IMR-90 (cell line): ENCODE results near the gene DHRS13. TPM values are rescaled to one million over a fixed set of nuclear protein-coding genes. Genes with fewer than 3 reads are reported as not detected.
A peak's percentile ranks its signal among the peaks of the same experiment; 100 is the strongest.

Experiments used
- ATAC-seq: fragments of 200-7000 bp; cut with Tn5 transposase; 2 replicates; pipeline ENCODE4 v1.9.1; 2020; ENCODE audit warnings: low read depth, mild to moderate bottlenecking, moderate library complexity
- BruUV-seq: library from RNA; stranded (reverse); fragments of 400-500 nt; replicated peaks from 2 replicates; lab custom pipeline; 2021; lab: Mats Ljungman, UMichigan
- CTCF ChIA-PET: fragments of 300-600 bp; formaldehyde crosslinking; extraction: SDS; loops from one replicate; lab custom pipeline; 2021; ENCODE audit warnings: antibody characterized with exemption; lab: Yijun Ruan, JAX
- POLR2A ChIA-PET: fragments of 300-600 bp; sonication (Branson Sonifier 250); formaldehyde crosslinking; loops from one replicate; lab custom pipeline; 2022; ENCODE audit warnings: antibody characterized with exemption; ENCODE audit not compliant: unreplicated experiment; lab: Charles Lee
- DNase-seq: peaks from one replicate; pipeline ENCODE4 v3.0.0; 2013
- H2AFZ ChIP-seq: replicated peaks from 2 replicates; pipeline ENCODE3; 2013; ENCODE audit warnings: low read length, mild to moderate bottlenecking; ENCODE audit not compliant: poor library complexity
- H2AK5ac ChIP-seq: 2 replicates; pipeline ENCODE4 v1.6.1; 2013; ENCODE audit warnings: low read depth, low read length, inconsistent platforms
- H2AK9ac ChIP-seq: replicated peaks from 2 replicates; pipeline ENCODE3; 2013; ENCODE audit warnings: mild to moderate bottlenecking, low read depth, low read length, moderate library complexity; ENCODE audit not compliant: poor library complexity
- H2BK120ac ChIP-seq: 2 replicates; pipeline ENCODE4 v1.6.1; 2013; ENCODE audit warnings: low read depth, low read length, inconsistent platforms
- H2BK15ac ChIP-seq: 3 replicates; pipeline ENCODE4 v1.6.1; 2013; ENCODE audit warnings: low read depth, low read length, inconsistent platforms
- H2BK20ac ChIP-seq: 2 replicates; pipeline ENCODE4 v1.6.1; 2013; ENCODE audit warnings: low read depth, mild to moderate bottlenecking, inconsistent platforms, low read length, moderate library complexity
- H2BK5ac ChIP-seq: 2 replicates; pipeline ENCODE4 v1.6.1; 2013; ENCODE audit warnings: mild to moderate bottlenecking, low read depth, low read length, inconsistent platforms; ENCODE audit not compliant: poor library complexity, severe bottlenecking
- H3K14ac ChIP-seq: replicated peaks from 2 replicates; pipeline ENCODE4 v1.6.1; 2013; ENCODE audit warnings: low read depth, low read length, inconsistent platforms
- H3K18ac ChIP-seq: 2 replicates; pipeline ENCODE4 v1.6.1; 2013; ENCODE audit warnings: low read depth, low read length, control low read depth
- H3K23ac ChIP-seq: 2 replicates; pipeline ENCODE4 v1.6.1; 2013; ENCODE audit warnings: low read depth, low read length, inconsistent platforms
- H3K27ac ChIP-seq: 2 replicates; pipeline ENCODE4 v1.5.1; 2013; ENCODE audit warnings: mild to moderate bottlenecking, control low read depth, low read length; ENCODE audit not compliant: insufficient read depth
- H3K27me3 ChIP-seq: 2 replicates; pipeline ENCODE4 v1.6.1; 2013; ENCODE audit warnings: low read length; ENCODE audit not compliant: control insufficient read depth, insufficient read depth
- H3K36me3 ChIP-seq: 2 replicates; pipeline ENCODE4 v1.6.1; 2013; ENCODE audit warnings: low read length, mixed read lengths; ENCODE audit not compliant: control insufficient read depth, insufficient read depth
- H3K4ac ChIP-seq: 2 replicates; pipeline ENCODE4 v1.6.1; 2013; ENCODE audit warnings: low read depth, low read length, inconsistent platforms
- H3K4me1 ChIP-seq: 2 replicates; pipeline ENCODE4 v1.6.1; 2013; ENCODE audit warnings: low read length, mixed read lengths; ENCODE audit not compliant: control insufficient read depth, insufficient read depth
- H3K4me2 ChIP-seq: 2 replicates; pipeline ENCODE4 v1.6.1; 2013; ENCODE audit warnings: low read depth, mild to moderate bottlenecking, control low read depth, low read length, moderate library complexity
- H3K4me3 ChIP-seq: 2 replicates; pipeline ENCODE4 v1.5.1; 2013; ENCODE audit warnings: low read depth, mild to moderate bottlenecking, control low read depth, low read length, moderate library complexity; ENCODE audit not compliant: insufficient read depth
- H3K56ac ChIP-seq: 2 replicates; pipeline ENCODE4 v1.6.1; 2013; ENCODE audit warnings: low read length, inconsistent platforms; ENCODE audit not compliant: insufficient read depth; ENCODE audit errors: extremely low read depth
- H3K79me1 ChIP-seq, 2 experiments: 2 replicates each; pipeline ENCODE4 v1.6.1; 2013; ENCODE audit warnings: low read length in 2 of 2, inconsistent platforms in 1 of 2, low read depth in 1 of 2
- H3K9ac ChIP-seq: 2 replicates; pipeline ENCODE4 v1.6.1; 2013; ENCODE audit warnings: low read depth, low read length, control low read depth
- H3K9me1 ChIP-seq: 2 replicates; pipeline ENCODE4 v1.6.1; 2013; ENCODE audit warnings: low read length, inconsistent platforms; ENCODE audit not compliant: insufficient read depth
- H3K9me3 ChIP-seq: 2 replicates; pipeline ENCODE4 v1.6.1; 2013; ENCODE audit warnings: low read length; ENCODE audit not compliant: control insufficient read depth, insufficient read depth
- H4K20me1 ChIP-seq: 2 replicates; pipeline ENCODE4 v1.6.1; 2013; ENCODE audit warnings: low read length, inconsistent platforms; ENCODE audit not compliant: insufficient read depth
- H4K5ac ChIP-seq: 2 replicates; pipeline ENCODE4 v1.6.1; 2013; ENCODE audit warnings: mild to moderate bottlenecking, low read depth, low read length, control low read depth
- H4K8ac ChIP-seq, 2 experiments: 2 replicates each; pipeline ENCODE4 v1.6.1; 2013; ENCODE audit warnings: low read depth in 2 of 2, low read length in 2 of 2, control low read depth in 1 of 2, inconsistent platforms in 1 of 2
- H4K91ac ChIP-seq: 2 replicates; pipeline ENCODE4 v1.6.1; 2013; ENCODE audit warnings: low read depth, low read length, inconsistent platforms; ENCODE audit not compliant: insufficient read depth
- WGBS, 2 experiments: methylation state at CpG; one replicate each; pipeline versions ENCODE4 v1.1.5 to v1.1.7; 2013; ENCODE audit warnings: missing lambda C conversion rate in 2 of 2; ENCODE audit not compliant: insufficient read length in 1 of 2; ENCODE audit errors: extremely low coverage in 2 of 2; 5-methylcytosine and 5-hydroxymethylcytosine counted together
- dilution Hi-C: fragments of 300-500 bp; cut with HindIII; formaldehyde crosslinking; loops from one replicate; pipeline ENCODE4 v1.14.3; 2018; ENCODE audit warnings: low sequenced_read_pairs; ENCODE audit not compliant: unreplicated experiment
- in situ Hi-C: fragments of 300-500 bp; cut with MboI; formaldehyde crosslinking; loops from 3 replicates; pipeline ENCODE4 v1.14.3; 2019; ENCODE audit warnings: low sequenced_read_pairs, inconsistent platforms, mixed read lengths
- intact Hi-C: fragments of 100-400 bp; cut with micrococcal nuclease; formaldehyde crosslinking; loops from 2 replicates; pipeline ENCODE4 v1.10.0; 2022
- polyA plus RNA-seq, 3 experiments: library from polyadenylated mRNA; depleted of rRNA; stranded (reverse); fragments of >200 nt; gene quantifications; 2 replicates each; pipeline ENCODE4 v1.2.3, GENCODE V29; 2012; ENCODE audit warnings: low replicate concordance in 1 of 3
- total RNA-seq: library from RNA; depleted of rRNA; stranded (reverse); fragments of >200 nt; gene quantifications from 2 replicates; pipeline ENCODE4 v1.2.3, GENCODE V29; 2012
- TF ChIP-seq, protein P1 (sequence below): conservative IDR thresholded peaks from 2 replicates; pipeline ENCODE4 v1.5.1; 2012; ENCODE audit warnings: mild to moderate bottlenecking, low read depth, low read length, improper control_type of control experiment

The DHRS13 gene
- total and polyA plus RNA-seq, 2 of the 4 experiments (the other 2 are of a cell fraction): 2.7 to 3.9 TPM

DNA sequence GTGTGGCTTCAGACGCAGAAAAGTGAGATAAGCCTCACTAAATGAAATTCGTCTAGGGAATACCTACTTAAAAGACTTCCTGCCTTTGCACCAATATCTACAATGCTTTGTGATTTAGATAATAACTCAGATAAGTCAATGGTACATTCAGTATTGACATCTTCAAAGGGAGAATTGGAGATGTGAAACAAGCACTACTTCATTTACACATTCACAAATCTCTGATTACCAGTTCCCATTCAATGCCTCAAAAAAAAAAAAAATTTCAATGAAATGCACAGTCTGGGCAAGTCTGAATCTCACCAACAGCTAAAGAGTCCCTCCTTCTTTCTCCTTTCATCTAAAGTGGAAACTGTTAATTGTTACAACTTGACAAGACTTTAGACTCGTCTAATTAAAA lies 44.8 kb upstream of the DHRS13 start:
- no peak for DNase-seq
- Histone ChIP-seq H4K5ac (no peak overlapping the region), H3K4me1 (peaks cover 13% of the 10 kb centered on the region), H2AK5ac (no peak overlapping the region), H3K9me1 (peaks cover 17% of the 10 kb centered on the region), H3K18ac (no peak overlapping the region), H3K27ac (no peak overlapping the region), H3K4me3 (no peak overlapping the region), H4K20me1 (peaks cover 68% of the 10 kb centered on the region), H2BK20ac (no peak overlapping the region), H3K36me3 (peaks cover 6% of the 10 kb centered on the region), H3K27me3 (no peaks in the 10 kb centered on the region), H3K9me3 (no peaks in the 10 kb centered on the region), H3K23ac (peak overlapping the region; percentile 82; the same call in 1 of the 2 replicates), H3K4me2 (no peak overlapping the region), H4K8ac (no peak overlapping the region), H2BK15ac (no peak overlapping the region), H3K4ac (no peak overlapping the region), H3K79me1 (peaks cover 7 to 44% of the 10 kb centered on the region in 2 experiments; a peak in 3 of 4 replicates), H2AFZ (no peak overlapping the region), H2AK9ac (no peak overlapping the region), H2BK5ac (peak overlapping the region; percentile 31), H3K9ac (no peak overlapping the region), H2BK120ac (no peak overlapping the region), H4K91ac (no peak overlapping the region), H3K56ac (no peak overlapping the region), H3K14ac (no peak overlapping the region)
- TF ChIP-seq, protein P1, sequence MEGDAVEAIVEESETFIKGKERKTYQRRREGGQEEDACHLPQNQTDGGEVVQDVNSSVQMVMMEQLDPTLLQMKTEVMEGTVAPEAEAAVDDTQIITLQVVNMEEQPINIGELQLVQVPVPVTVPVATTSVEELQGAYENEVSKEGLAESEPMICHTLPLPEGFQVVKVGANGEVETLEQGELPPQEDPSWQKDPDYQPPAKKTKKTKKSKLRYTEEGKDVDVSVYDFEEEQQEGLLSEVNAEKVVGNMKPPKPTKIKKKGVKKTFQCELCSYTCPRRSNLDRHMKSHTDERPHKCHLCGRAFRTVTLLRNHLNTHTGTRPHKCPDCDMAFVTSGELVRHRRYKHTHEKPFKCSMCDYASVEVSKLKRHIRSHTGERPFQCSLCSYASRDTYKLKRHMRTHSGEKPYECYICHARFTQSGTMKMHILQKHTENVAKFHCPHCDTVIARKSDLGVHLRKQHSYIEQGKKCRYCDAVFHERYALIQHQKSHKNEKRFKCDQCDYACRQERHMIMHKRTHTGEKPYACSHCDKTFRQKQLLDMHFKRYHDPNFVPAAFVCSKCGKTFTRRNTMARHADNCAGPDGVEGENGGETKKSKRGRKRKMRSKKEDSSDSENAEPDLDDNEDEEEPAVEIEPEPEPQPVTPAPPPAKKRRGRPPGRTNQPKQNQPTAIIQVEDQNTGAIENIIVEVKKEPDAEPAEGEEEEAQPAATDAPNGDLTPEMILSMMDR: no peak
- WGBS, 2 experiments: no CpG with 5 or more reads among the region's 3 CpGs
- in situ Hi-C loops (no loop called here), intact Hi-C loops (loop anchor here (5.0 kb wide), 1 partner anchor 40 kb away; no protein-coding TSS in a partner anchor), dilution Hi-C loops (no loop called here)
- ChIA-PET CTCF (interaction anchor here (0.6 kb wide), 1 partner anchor 9 kb away, joined by 9 read pairs; no protein-coding TSS in a partner anchor), POLR2A (interaction anchor here (0.8 kb wide), 1 partner anchor 22 kb away, joined by 3 read pairs; no protein-coding TSS in a partner anchor)
- no TSS peak for BruUV-seq
- ATAC-seq: no peak
